Transverse colon (tissue), 4 donors: ENCODE measurements around the gene ZNF547. TPM values are rescaled to one million over a fixed set of nuclear protein-coding genes. Genes with fewer than 3 reads are reported as not detected.

Experiments used
- total RNA-seq, 4 donors: library from RNA; depleted of rRNA; stranded (reverse); fragments of >200 nt; gene quantifications; one replicate each; pipeline ENCODE4 v1.1.0, GENCODE V29; 2016

Gene ZNF547
- total RNA-seq, 4 donors from 2014 or later = 0.60 to 1.3 (median 1.2) TPM; not detected in 1

Other genes with a start within 250 kb of the ZNF547 start
- not detected for gene USP29, start 243.6 kb upstream of the ZNF547 start, total RNA-seq
- gene ZIM3, start 218.3 kb upstream of the ZNF547 start, total RNA-seq = not detected
- not detected for gene DUXA, start 196.1 kb upstream of the ZNF547 start, total RNA-seq
- 100 to 1,000 TPM in 1 of 4 donors, 10 to 100 TPM in 3; 24.3 to 166 (median 35.6) TPM for gene ZNF264, start 172.1 kb upstream of the ZNF547 start, total RNA-seq
- gene AURKC, start 132.5 kb upstream of the ZNF547 start, total RNA-seq = not detected
- 10 to 100 TPM; 11.1 to 21.3 (median 14.5) TPM for gene ZNF805, start 122.9 kb upstream of the ZNF547 start, total RNA-seq
- gene ZNF460, start 83.1 kb upstream of the ZNF547 start, total RNA-seq = 100 to 1,000 TPM in 1 of 4 donors, 10 to 100 TPM in 3; 44.4 to 191 (median 74.6) TPM
- 1 to 10 TPM; 1.4 to 9.7 (median 4.3) TPM for gene ZNF543, start 43.1 kb upstream of the ZNF547 start, total RNA-seq
- gene ZNF304, start 12.3 kb upstream of the ZNF547 start, total RNA-seq = 1 to 10 TPM in 3 of 4 donors, under 1 TPM in 1; 0.40 to 4.2 (median 3.5) TPM
- gene TRAPPC2B, start within 50 bp of the ZNF547 start, total RNA-seq = 10 to 100 TPM in 1 of 4 donors, 1 to 10 TPM in 1, not detected in 2; 8.3 to 12.5 TPM
- 10 to 100 TPM in 2 of 4 donors, 1 to 10 TPM in 2; 4.2 to 13.1 (median 8.2) TPM for gene ZNF548, start 26.3 kb downstream of the ZNF547 start, total RNA-seq
- 10 to 100 TPM; 10.6 to 53.1 (median 13.2) TPM for gene ZNF17, start 47.6 kb downstream of the ZNF547 start, total RNA-seq
- 10 to 100 TPM in 2 of 4 donors, 1 to 10 TPM in 1, under 1 TPM in 1; 0.75 to 19.1 (median 7.1) TPM for gene ZNF749, start 71.8 kb downstream of the ZNF547 start, total RNA-seq
- 10 to 100 TPM in 1 of 4 donors, under 1 TPM in 1, not detected in 2; 0.14 to 13.8 TPM for gene VN1R1, start 93.6 kb downstream of the ZNF547 start, total RNA-seq
- gene ZNF772, start 114.0 kb downstream of the ZNF547 start, total RNA-seq = 10 to 100 TPM in 1 of 4 donors, 1 to 10 TPM in 2, under 1 TPM in 1; 0.75 to 25.9 (median 6.0) TPM
- 1 to 10 TPM; 1.6 to 6.8 (median 5.1) TPM for gene ZNF419, start 124.2 kb downstream of the ZNF547 start, total RNA-seq
- 10 to 100 TPM in 1 of 4 donors, 1 to 10 TPM in 3; 4.5 to 11.0 (median 5.9) TPM for gene ZNF773, start 136.4 kb downstream of the ZNF547 start, total RNA-seq
- 1 to 10 TPM; 1.9 to 5.2 (median 4.8) TPM for gene ZNF549, start 163.8 kb downstream of the ZNF547 start, total RNA-seq
- gene ZNF550, start 196.3 kb downstream of the ZNF547 start, total RNA-seq = 10 to 100 TPM in 1 of 4 donors, 1 to 10 TPM in 3; 3.4 to 41.1 (median 5.5) TPM
- gene ZNF416, start 215.4 kb downstream of the ZNF547 start, total RNA-seq = 10 to 100 TPM in 1 of 4 donors, 1 to 10 TPM in 3; 2.2 to 17.6 (median 3.0) TPM
- 1 to 10 TPM in 3 of 4 donors, under 1 TPM in 1; 0.40 to 3.3 (median 1.2) TPM for gene ZIK1, start 220.6 kb downstream of the ZNF547 start, total RNA-seq
- gene ZNF530, start 236.3 kb downstream of the ZNF547 start, total RNA-seq = 1 to 10 TPM in 2 of 4 donors, not detected in 2; 2.4 to 4.4 TPM